GM23248 (cell line): ENCODE data around the gene CACNA2D2.

Experiments used
- EZH2 ChIP-seq: fragments of 200-600 bp; sonication (generic); IDR thresholded peaks from 2 replicates; pipeline ENCODE4 v1.6.1; 2018; ENCODE audit warnings: antibody characterized with exemption, mild to moderate bottlenecking; ENCODE audit not compliant: insufficient read depth, poor library complexity, severe bottlenecking
- EZH2phosphoT487 ChIP-seq: fragments of 200-600 bp; sonication (generic); IDR thresholded peaks from 2 replicates; pipeline ENCODE4 v1.6.1; 2018; ENCODE audit warnings: antibody characterized with exemption, moderate library complexity, mild to moderate bottlenecking, low read depth; ENCODE audit not compliant: insufficient read depth

DNA sequence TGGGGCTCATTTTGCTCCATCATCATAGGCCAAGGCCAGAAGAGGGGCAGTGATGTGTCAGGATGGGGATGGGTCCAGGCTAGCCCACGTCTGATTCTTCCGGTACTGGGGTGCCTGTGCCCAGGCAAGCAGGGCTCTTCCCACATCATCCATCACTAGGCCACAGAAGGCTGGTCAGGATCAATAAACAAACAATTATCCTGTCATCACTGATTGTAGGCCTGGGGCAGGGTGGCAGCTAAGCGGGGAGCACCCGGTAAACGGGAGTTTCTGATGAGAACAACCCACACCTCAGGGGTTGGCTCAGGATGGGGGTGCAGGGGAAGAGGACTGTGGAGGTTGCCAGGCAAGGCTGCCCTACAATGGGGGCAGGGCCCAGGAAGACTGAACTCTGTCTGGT lies 18.1 kb upstream of the CACNA2D2 start:
- TF ChIP-seq EZH2 (no peak), EZH2phosphoT487 (no peak)
